K562 (cell line): Measurements from ENCODE around the gene INS.

Experiments
- CREB5 ChIP-seq: fragments of 250-450 bp; sonication (Bioruptor Pico); IDR thresholded peaks from 2 replicates; pipeline ENCODE4 v1.5.0; 2020; ENCODE audit warnings: mild to moderate bottlenecking
- CTCF ChIP-seq, 3 experiments: IDR thresholded peaks in 2 of 3; conservative IDR thresholded peaks in 1 of 3; 2 replicates each; pipeline ENCODE4 v1.5.1; 2011 to 2012; ENCODE audit warnings: low read length in 3 of 3, mild to moderate bottlenecking in 3 of 3, control low read depth in 2 of 3, improper control_type of control experiment in 1 of 3, inconsistent platforms in 1 of 3, low read depth in 1 of 3, mixed read lengths in 1 of 3, moderate library complexity in 1 of 3; ENCODE audit not compliant: insufficient read depth in 2 of 3
- HDAC2 ChIP-seq: fragments of 450-650 bp; IDR thresholded peaks from 2 replicates; pipeline ENCODE4 v1.6.1; 2016; ENCODE audit warnings: mild to moderate bottlenecking
- HNRNPH1 ChIP-seq: fragments of 200-400 bp; formaldehyde crosslinking; optimal IDR thresholded peaks from 2 replicates; pipeline ENCODE3; 2017; ENCODE audit warnings: low read depth, mild to moderate bottlenecking, low read length, moderate library complexity
- MYNN ChIP-seq, 2 experiments: sonication (generic); formaldehyde crosslinking in 1 of 2; IDR thresholded peaks; 2 replicates each; pipeline versions ENCODE4 v1.5.0 to v1.6.1; 2016 to 2020; ENCODE audit warnings: antibody characterized with exemption in 1 of 2, missing genetic modification reagents in 1 of 2
- NCOA4 ChIP-seq: fragments of 450-650 bp; IDR thresholded peaks from 2 replicates; pipeline ENCODE4 v1.6.1; 2018; ENCODE audit warnings: mild to moderate bottlenecking; ENCODE audit not compliant: partially characterized antibody
- NFYB ChIP-seq: IDR thresholded peaks from 2 replicates; pipeline ENCODE4 v1.6.1; 2011; ENCODE audit warnings: mild to moderate bottlenecking, moderate library complexity; ENCODE audit not compliant: insufficient read length; ENCODE audit errors: extremely low read depth
- PATZ1 ChIP-seq: fragments of 250-450 bp; sonication (Bioruptor Pico); IDR thresholded peaks from 2 replicates; pipeline ENCODE4 v1.5.0; 2020; ENCODE audit warnings: mild to moderate bottlenecking, borderline replicate concordance
- POLR2AphosphoS5 ChIP-seq: IDR thresholded peaks from 2 replicates; pipeline ENCODE4 v1.6.1; 2011; ENCODE audit warnings: mild to moderate bottlenecking, low read depth, low read length, moderate library complexity; ENCODE audit not compliant: control insufficient read depth, insufficient read depth
- PRMT5 ChIP-seq: sonication (generic); formaldehyde crosslinking; IDR thresholded peaks from 2 replicates; pipeline ENCODE4 v1.5.0; 2020; ENCODE audit warnings: missing genetic modification reagents
- PYGO2 ChIP-seq: fragments of 450-650 bp; IDR thresholded peaks from 2 replicates; pipeline ENCODE4 v1.6.1; 2016; ENCODE audit warnings: mild to moderate bottlenecking, missing genetic modification characterization, moderate library complexity, missing compliant biosample characterization
- RFX5 ChIP-seq: IDR thresholded peaks from 2 replicates; pipeline ENCODE4 v1.6.1; 2011; ENCODE audit warnings: low read depth, mild to moderate bottlenecking, improper control_type of control experiment, low read length
- USF2 ChIP-seq: sonication (generic); formaldehyde crosslinking; IDR thresholded peaks from 2 replicates; pipeline ENCODE4 v1.5.0; 2020; ENCODE audit warnings: missing genetic modification reagents
- ZNF316 ChIP-seq: fragments of 450-650 bp; IDR thresholded peaks from 2 replicates; pipeline ENCODE4 v1.6.1; 2016

- no peak for TF ChIP-seq USF2 (CRISPR knock-in tag)
- no peak for TF ChIP-seq CREB5 (CRISPR knock-in tag)
- no peak for TF ChIP-seq ZNF316
- no peak for TF ChIP-seq HNRNPH1
- TF ChIP-seq PATZ1 (CRISPR knock-in tag), result no peak
- no peak for TF ChIP-seq HDAC2
- no peak for TF ChIP-seq NFYB
- TF ChIP-seq PYGO2 (tag), result no peak
- TF ChIP-seq RFX5, result no peak
- TF ChIP-seq POLR2AphosphoS5, result no peak
- TF ChIP-seq NCOA4, result no peak
- no peak for TF ChIP-seq MYNN (IDR thresholded peaks at IDR 0.05)
- TF ChIP-seq MYNN (CRISPR knock-in tag; IDR thresholded peaks at IDR 0.05), result no peak
- no peak for TF ChIP-seq CTCF (IDR thresholded peaks at IDR 0.05 in 2 of 3, conservative IDR thresholded peaks at IDR 0.05 in 1 of 3; ENCODE audit: insufficient read depth in 2 of 3, low read depth in 1 of 3, low read length in 3 of 3)
- TF ChIP-seq PRMT5 (CRISPR knock-in tag), result no peak
These were observed 29.9 kb upstream of the INS start for GRCh38 chr11:2190657-2191471.
